ENCODE measurements around the gene SLC6A6. TPM values are rescaled to one million over a fixed set of nuclear protein-coding genes. Genes with fewer than 3 reads are reported as not detected.

The SLC6A6 gene
- total RNA-seq, 3 donors from 2014 or later: 4.4 to 11.2 (median 10.5) TPM

DNA sequence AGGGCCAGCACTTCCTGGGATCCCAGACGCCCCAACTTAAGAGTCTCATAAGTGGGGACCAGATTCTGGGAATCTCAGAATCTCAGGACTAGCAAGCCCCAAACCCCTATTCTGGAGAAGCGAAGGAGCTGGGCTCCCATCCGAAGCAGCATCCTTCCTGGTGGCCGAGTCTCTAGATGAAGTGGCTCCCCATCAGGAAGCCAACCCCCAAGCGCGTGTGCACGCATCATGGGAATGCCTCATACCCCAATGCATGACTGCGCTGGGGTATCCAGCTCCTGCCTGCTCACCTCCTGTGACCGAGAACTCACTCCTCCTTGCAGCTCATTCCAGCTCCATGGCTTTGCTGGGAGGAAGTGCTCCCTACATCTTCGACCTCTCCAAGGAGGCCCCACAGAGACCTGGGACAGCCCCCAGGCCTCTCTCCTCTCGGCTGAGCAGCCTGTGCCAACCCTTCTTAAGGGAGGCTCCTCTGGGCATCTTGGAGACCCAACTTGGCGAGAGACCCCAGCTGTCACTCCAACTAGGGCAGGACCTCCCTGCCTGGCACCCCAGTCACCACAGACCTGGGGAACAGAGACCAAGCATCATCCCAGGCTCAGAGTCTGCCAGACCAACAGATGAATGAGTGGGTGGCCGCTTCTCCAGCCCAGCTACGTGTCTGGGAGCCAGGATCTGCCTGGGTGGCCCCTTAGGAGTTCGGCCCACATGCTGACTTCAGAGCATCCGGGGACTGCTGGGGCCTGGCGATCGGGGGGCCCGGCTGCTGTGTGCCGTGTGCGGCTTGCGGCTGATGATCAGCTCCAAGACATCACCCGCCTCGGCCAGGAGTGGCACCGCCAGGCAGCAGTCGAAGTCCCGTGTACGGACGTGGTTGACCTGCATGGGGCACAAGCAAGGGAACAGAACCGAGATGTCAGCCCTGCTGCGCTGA, 90.8 kb downstream of the SLC6A6 start:
- ATAC-seq: no peak
- no peaks in the 10 kb centered on the region for H3K9me3 ChIP-seq
- H3K4me1 ChIP-seq (ENCODE audit: low read depth): no peaks in the 10 kb centered on the region
- TF ChIP-seq, protein P1, sequence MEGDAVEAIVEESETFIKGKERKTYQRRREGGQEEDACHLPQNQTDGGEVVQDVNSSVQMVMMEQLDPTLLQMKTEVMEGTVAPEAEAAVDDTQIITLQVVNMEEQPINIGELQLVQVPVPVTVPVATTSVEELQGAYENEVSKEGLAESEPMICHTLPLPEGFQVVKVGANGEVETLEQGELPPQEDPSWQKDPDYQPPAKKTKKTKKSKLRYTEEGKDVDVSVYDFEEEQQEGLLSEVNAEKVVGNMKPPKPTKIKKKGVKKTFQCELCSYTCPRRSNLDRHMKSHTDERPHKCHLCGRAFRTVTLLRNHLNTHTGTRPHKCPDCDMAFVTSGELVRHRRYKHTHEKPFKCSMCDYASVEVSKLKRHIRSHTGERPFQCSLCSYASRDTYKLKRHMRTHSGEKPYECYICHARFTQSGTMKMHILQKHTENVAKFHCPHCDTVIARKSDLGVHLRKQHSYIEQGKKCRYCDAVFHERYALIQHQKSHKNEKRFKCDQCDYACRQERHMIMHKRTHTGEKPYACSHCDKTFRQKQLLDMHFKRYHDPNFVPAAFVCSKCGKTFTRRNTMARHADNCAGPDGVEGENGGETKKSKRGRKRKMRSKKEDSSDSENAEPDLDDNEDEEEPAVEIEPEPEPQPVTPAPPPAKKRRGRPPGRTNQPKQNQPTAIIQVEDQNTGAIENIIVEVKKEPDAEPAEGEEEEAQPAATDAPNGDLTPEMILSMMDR (IDR thresholded peaks at IDR 0.05): no peak
- H3K36me3 ChIP-seq (ENCODE audit: low read depth): no peaks in the 10 kb centered on the region
- no peak overlapping the region for H3K4me3 ChIP-seq
- intact Hi-C loops (cut with DNase I, micrococcal nuclease): no loop called here
- peak in 1 of 3 donors; percentile 10 for DNase-seq

DNA sequence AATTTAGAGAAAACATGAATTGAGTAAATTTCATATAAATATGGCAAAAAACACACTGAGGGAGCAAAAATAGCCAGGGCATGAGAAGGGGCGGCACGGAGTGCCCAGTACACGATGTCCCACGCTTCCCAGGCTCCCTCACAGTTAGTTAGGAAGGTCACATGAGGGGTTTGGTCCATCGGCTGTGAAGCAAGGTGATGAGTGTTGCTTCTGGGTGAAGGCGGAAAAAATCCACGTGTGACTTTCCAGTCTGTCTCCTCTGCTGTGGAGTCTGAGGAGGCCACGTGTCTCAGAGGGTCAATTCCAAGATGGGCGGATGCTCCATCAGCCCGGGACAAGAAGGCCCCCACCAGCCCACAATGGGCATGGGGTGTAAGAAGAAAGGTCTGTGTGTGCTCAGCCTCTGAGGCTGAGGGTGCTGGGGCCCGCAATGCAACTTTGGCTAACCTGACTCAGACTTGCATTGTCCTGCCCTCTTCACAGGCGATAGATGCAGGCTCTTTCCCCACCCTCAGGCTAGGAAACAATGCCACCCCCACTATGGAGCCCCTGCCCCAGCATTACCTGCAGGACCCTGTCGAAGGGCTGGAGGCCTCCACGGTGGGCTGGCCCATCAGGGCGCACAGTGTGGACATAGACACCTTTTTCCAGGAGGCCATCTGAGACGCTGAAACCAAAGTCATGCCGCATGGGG, 92.0 kb downstream of the SLC6A6 start:
- no peaks in the 10 kb centered on the region for H3K36me3 ChIP-seq (ENCODE audit: low read depth)
- DNase-seq: peak in 1 of 3 donors; percentile 3
- intact Hi-C loops (cut with DNase I, micrococcal nuclease): no loop called here

DNA sequence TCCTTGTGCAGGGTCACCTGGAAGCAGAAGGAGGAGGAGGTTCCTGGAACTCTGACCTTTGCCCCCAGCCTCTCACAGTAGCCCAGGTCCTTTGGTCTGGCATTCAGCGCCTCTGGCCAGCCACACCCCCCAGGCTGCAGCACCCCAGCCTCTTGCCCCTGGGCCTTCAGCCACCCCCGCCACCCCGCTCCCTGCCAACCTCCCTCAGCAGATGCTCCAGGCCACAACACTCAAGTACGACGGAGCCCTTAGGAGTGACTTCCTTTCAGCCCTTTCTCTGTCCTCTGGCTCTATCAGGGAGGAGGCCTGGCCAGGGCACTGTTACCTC, 92.5 kb downstream of the SLC6A6 start:
- no peaks in the 10 kb centered on the region for H3K36me3 ChIP-seq (ENCODE audit: low read depth)
- DNase-seq (peak in 1 of 3 donors; percentile 11), ATAC-seq (no peak)
- H3K4me1 ChIP-seq (ENCODE audit: low read depth): no peaks in the 10 kb centered on the region
- TF ChIP-seq, protein P1 (IDR thresholded peaks at IDR 0.05): no peak
- H3K4me3 ChIP-seq: no peak overlapping the region
- intact Hi-C loops (cut with DNase I, micrococcal nuclease): no loop called here
- no peaks in the 10 kb centered on the region for H3K9me3 ChIP-seq

More for the DNA sequence above, 92.0 kb downstream of the SLC6A6 start:
- Histone ChIP-seq H3K4me3 (no peak overlapping the region), H3K9me3 (no peaks in the 10 kb centered on the region), H3K4me1 (ENCODE audit: low read depth) (no peaks in the 10 kb centered on the region)
- TF ChIP-seq, protein P1 (IDR thresholded peaks at IDR 0.05): no peak
- ATAC-seq: no peak

DNA sequence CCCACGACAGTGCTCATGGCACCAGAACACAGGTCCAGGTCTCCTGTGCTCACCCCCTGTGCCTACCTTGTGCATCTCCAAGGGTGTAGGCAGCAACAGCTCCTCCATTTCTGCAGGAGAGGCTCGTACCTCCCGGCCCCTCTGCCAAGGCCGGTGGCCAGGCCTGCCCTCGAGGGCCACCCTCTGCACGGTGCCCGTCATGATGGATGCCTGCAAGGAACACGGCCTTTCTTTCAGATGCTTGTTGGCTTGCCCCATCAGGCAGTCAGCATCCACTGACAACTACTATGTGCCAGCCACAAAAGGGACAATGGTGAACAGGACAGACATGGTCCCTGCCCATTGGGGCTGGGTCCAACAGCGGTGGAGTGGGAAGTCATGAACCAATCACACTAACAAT, 93.9 kb downstream of the SLC6A6 start:
- DNase-seq: peak in 1 of 3 donors; percentile 8
- intact Hi-C loops (cut with DNase I, micrococcal nuclease): no loop called here
- ATAC-seq: no peak
- Histone ChIP-seq H3K9me3 (no peaks in the 10 kb centered on the region), H3K4me3 (no peak overlapping the region), H3K4me1 (ENCODE audit: low read depth) (no peaks in the 10 kb centered on the region), H3K36me3 (ENCODE audit: low read depth) (no peaks in the 10 kb centered on the region)
- TF ChIP-seq, protein P1 (IDR thresholded peaks at IDR 0.05): no peak

DNA sequence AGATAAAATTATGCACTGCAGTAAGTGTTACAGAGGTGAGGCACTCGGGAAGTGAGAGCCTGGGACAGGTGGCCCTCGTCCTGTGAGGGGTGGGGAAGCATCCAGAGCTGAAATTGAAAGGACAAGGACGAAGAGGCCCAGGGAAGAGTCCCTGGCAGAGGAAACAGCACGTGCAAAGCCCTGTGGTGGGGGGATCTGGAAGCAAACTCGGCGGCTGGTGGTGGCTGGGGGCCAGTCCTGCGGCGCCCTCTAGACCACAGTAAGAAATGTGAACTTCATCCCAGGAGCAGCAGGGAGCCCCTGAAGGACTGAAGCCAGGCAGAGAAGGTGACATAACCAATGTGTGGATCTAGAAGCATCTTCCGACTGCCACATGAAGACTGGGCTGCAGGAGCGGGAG, 94.9 kb downstream of the SLC6A6 start:
- Histone ChIP-seq H3K36me3 (ENCODE audit: low read depth) (no peaks in the 10 kb centered on the region), H3K4me3 (no peak overlapping the region), H3K9me3 (peaks cover 5% of the 10 kb centered on the region), H3K4me1 (ENCODE audit: low read depth) (no peaks in the 10 kb centered on the region)
- ATAC-seq: no peak
- TF ChIP-seq, protein P1 (IDR thresholded peaks at IDR 0.05): no peak
- DNase-seq: peak in 1 of 3 donors; percentile 11
- intact Hi-C loops (cut with DNase I, micrococcal nuclease): no loop called here
